Heart left ventricle (tissue), 16 donors: Measurements from ENCODE around the gene ETDC. TPM values are rescaled to one million over a fixed set of nuclear protein-coding genes. Genes with fewer than 3 reads are reported as not detected.

ENCODE experiments used
- ATAC-seq, 4 donors: fragments of 200-7000 bp; cut with Tn5 transposase; one replicate each; pipeline ENCODE4 v1.9.1; 2020 to 2022; ENCODE audit warnings: moderate library complexity in 4 of 4, mild to moderate bottlenecking in 3 of 4, moderate number of reproducible peaks in 1 of 4
- DNase-seq, 5 donors: peaks; one replicate each; pipeline ENCODE4 v3.0.0-alpha.2; 2020
- H3K27ac ChIP-seq, 12 donors: fragments of 200-600 bp; sonication (generic) in 4 of 12; one replicate each; pipeline versions ENCODE4 v1.5.0 to v1.8.0; 2016 to 2022; ENCODE audit warnings: mild to moderate bottlenecking in 2 of 12
- H3K27me3 ChIP-seq, 9 donors: fragments of 200-600 bp; sonication (generic) in 2 of 9; one replicate each; pipeline versions ENCODE4 v1.5.1 to v1.8.0; 2016 to 2022; ENCODE audit warnings: mild to moderate bottlenecking in 3 of 9
- H3K36me3 ChIP-seq, 9 donors: fragments of 200-600 bp; sonication (generic) in 2 of 9; one replicate each; pipeline versions ENCODE4 v1.5.0 to v1.8.0; 2018 to 2022; ENCODE audit warnings: mild to moderate bottlenecking in 2 of 9
- H3K4me1 ChIP-seq, 12 donors: fragments of 200-600 bp; sonication (generic) in 4 of 12; one replicate each; pipeline versions ENCODE4 v1.5.0 to v1.8.0; 2016 to 2022; ENCODE audit warnings: mild to moderate bottlenecking in 3 of 12
- H3K4me3 ChIP-seq, 12 donors: fragments of 200-600 bp; sonication (generic) in 4 of 12; one replicate each; pipeline versions ENCODE4 v1.5.0 to v1.8.0; 2017 to 2022; ENCODE audit warnings: mild to moderate bottlenecking in 9 of 12, moderate library complexity in 4 of 12
- H3K9me3 ChIP-seq, 12 donors: fragments of 200-600 bp; sonication (generic) in 4 of 12; one replicate each; pipeline versions ENCODE4 v1.5.0 to v1.8.0; 2016 to 2022; ENCODE audit warnings: mild to moderate bottlenecking in 1 of 12
- CTCF ChIP-seq, 12 donors: fragments of 200-600 bp; sonication (generic) in 4 of 12; IDR thresholded peaks; one replicate each; pipeline versions ENCODE4 v1.5.0 to v1.8.0; 2018 to 2022; ENCODE audit warnings: antibody characterized with exemption in 12 of 12, mild to moderate bottlenecking in 5 of 12
- POLR2A ChIP-seq, 2 donors: fragments of 450-650 bp; IDR thresholded peaks; one replicate each; pipeline ENCODE4 v1.6.1; 2017; ENCODE audit warnings: antibody characterized with exemption in 2 of 2, mild to moderate bottlenecking in 2 of 2, moderate library complexity in 2 of 2
- WGBS, 4 donors: extraction: QIAGEN DNeasy Blood & Tissue Kit in 2 of 4; methylation state at CpG; one replicate each; pipeline versions ENCODE4 v1.1.5 to v1.1.7; 2013 to 2018; 5-methylcytosine and 5-hydroxymethylcytosine counted together
- intact Hi-C, 10 donors: fragments of 100-400 bp; cut with DNase I; formaldehyde crosslinking; loops; one replicate each; pipeline versions ENCODE4 v1.11.1 to v1.14.2; 2022
- polyA plus RNA-seq, 2 donors: library from polyadenylated mRNA; stranded (reverse); fragments of 200-250 nt; gene quantifications; one replicate each; pipeline ENCODE4 v1.2.3, GENCODE V29; 2013
- total RNA-seq, 9 donors: library from RNA; depleted of rRNA in 2 of 9; stranded (reverse); fragments of >200 nt in 2 of 9; fragmentation: NEBNext Ultra II Directional in 3 of 9; extraction: Animal tissue kit (Norgen Biotek cat#: 25700) in 3 of 9; gene quantifications; one replicate each; pipeline versions ENCODE4 v1.1.0 to v1.2.4, GENCODE V29; 2016 to 2023
- donor health status: ischemic (EF 13 %, LVEDD 7.1; RV severe dilation, severe dysfunction).
- donor health status: healthy with polysubstance abuse.
- donor health status: DM: no; HTN: yes; CAD: no.
- donor health status: DM: no; HTN: no; CAD: no.
- donor health status: ischemic (EF 25% LVEDD 6.9; RV normal size, moderate dysfunction).
- donor health status: ischemic (EF 25% LVEDD 5.7; RV mildly dilated, moderate dysfunction).
- donor health status: healthy.
- donor health status: DM: yes; HTN: yes; CAD: no.
- donor health status: ischemic (EF 35%, LVEDD 5.7; RV mildly dilated, moderate dysfunction).
- donor health status: nonischemic (EF 11% LVEDD 7.7; RV severe dilation, severe dysfunction).
- donor health status: DM: yes; HTN: yes; CAD: no.
- donor health status: PGD.
- donor health status: ischemic (EF 29% LVEDD 5.4; RV normal size, mild dysfunction).
- donor health status: nonischemic (EF 23%, LVEDD 6.1; RV moderate dilation, normal function).

The ETDC gene
- total and polyA plus RNA-seq, 11 donors, result not detected

- DNase-seq, result no peak
- Histone ChIP-seq H3K36me3 (no peaks in the 10 kb centered on the region), H3K4me1 (peaks cover 0 to 10% (median 0%) of the 10 kb centered on the region in 12 donors), H3K4me3 (no peak overlapping the region), H3K27me3 (peaks cover 0 to 3% (median 0%) of the 10 kb centered on the region in 9 donors), H3K27ac (no peak overlapping the region), H3K9me3 (no peaks in the 10 kb centered on the region)
- ATAC-seq, result no peak
- intact Hi-C loops, result no loop called here
- TF ChIP-seq CTCF (IDR thresholded peaks at IDR 0.05) (no peak), POLR2A (IDR thresholded peaks at IDR 0.05) (no peak)
- WGBS, 4 donors, result 62 to 96% (median 90%) methylated on average over 2 of the region's 2 CpGs
Measured at GRCh38 chrX:135304741-135305140, 4.5 kb upstream of the ETDC start.

GRCh38 chrX:135307171-135307570 lies 2.1 kb upstream of the ETDC start:
- Histone ChIP-seq H3K4me1 (peaks cover 0 to 10% (median 0%) of the 10 kb centered on the region in 12 donors), H3K9me3 (peaks cover 0 to 5% (median 0%) of the 10 kb centered on the region in 12 donors), H3K27ac (no peak overlapping the region), H3K36me3 (no peaks in the 10 kb centered on the region), H3K4me3 (no peak overlapping the region), H3K27me3 (no peaks in the 10 kb centered on the region)
- DNase-seq, result no peak
- intact Hi-C loops, result no loop called here
- TF ChIP-seq POLR2A (IDR thresholded peaks at IDR 0.05), result no peak
- no peak for TF ChIP-seq CTCF (IDR thresholded peaks at IDR 0.05)
- WGBS, 4 donors, result 70 to 83% (median 76%) methylated on average over 3 of the region's 3 CpGs
- ATAC-seq, result no peak

GRCh38 chrX:135308345-135308855 lies 880 bp upstream of the ETDC start:
- Histone ChIP-seq H3K36me3 (no peaks in the 10 kb centered on the region), H3K4me1 (peaks cover 0 to 10% (median 0%) of the 10 kb centered on the region in 12 donors), H3K27ac (no peak overlapping the region), H3K9me3 (peaks cover 0 to 8% (median 0%) of the 10 kb centered on the region in 12 donors), H3K4me3 (no peak overlapping the region), H3K27me3 (no peaks in the 10 kb centered on the region)
- DNase-seq (no peak), ATAC-seq (no peak)
- 22 to 43% (median 37%) methylated on average over 1 of the region's 1 CpG for WGBS, 4 donors
- intact Hi-C loops, result loop anchor here in 1 of 10 donors (2.0 kb wide), 1 partner anchor 14 kb away; no protein-coding TSS in a partner anchor
- TF ChIP-seq CTCF (IDR thresholded peaks at IDR 0.05) (no peak), POLR2A (IDR thresholded peaks at IDR 0.05) (no peak)

- H3K27me3 ChIP-seq, result no peaks in the 10 kb centered on the region
- H3K4me1 ChIP-seq, result no peaks in the 10 kb centered on the region
- H3K4me3 ChIP-seq, result no peak overlapping the region
- ATAC-seq (no peak), DNase-seq (no peak)
- H3K36me3 ChIP-seq, result peaks cover 0 to 6% (median 0%) of the 10 kb centered on the region in 9 donors
- intact Hi-C loops, result no loop called here
- no peak overlapping the region for H3K27ac ChIP-seq
- TF ChIP-seq POLR2A (IDR thresholded peaks at IDR 0.05) (no peak), CTCF (IDR thresholded peaks at IDR 0.05) (no peak)
- H3K9me3 ChIP-seq, result peaks cover 0 to 27% (median 0%) of the 10 kb centered on the region in 12 donors
- WGBS, 4 donors, result 79 to 97% (median 91%) methylated on average over 1 of the region's 1 CpG
Measured at GRCh38 chrX:135315864-135316263, 6.6 kb downstream of the ETDC start.
